Omental fat pad (tissue), 4 donors: ENCODE measurements around the gene SIAH2. TPM values are rescaled to one million over a fixed set of nuclear protein-coding genes. Genes with fewer than 3 reads are reported as not detected.
A peak's percentile ranks its signal among the peaks of the same experiment; 100 is the strongest.

ENCODE experiments used
- ATAC-seq: fragments of 150-250 bp; one replicate; pipeline ENCODE4 v1.9.1; 2016; ENCODE audit warnings: mild to moderate bottlenecking, moderate library complexity; ENCODE audit not compliant: low FRiP score
- DNase-seq: peaks from one replicate; pipeline ENCODE4 v3.0.0-alpha.2; 2019; ENCODE audit warnings: low spot score
- total RNA-seq, 4 donors: library from RNA; depleted of rRNA; stranded (reverse); fragments of >200 nt; gene quantifications; one replicate each; pipeline ENCODE4 v1.1.0, GENCODE V29; 2016
- TF ChIP-seq, protein P1 (sequence below), 3 donors: fragments of 450-650 bp; IDR thresholded peaks; one replicate each; pipeline ENCODE4 v1.5.1; 2016 to 2017; ENCODE audit warnings: antibody characterized with exemption in 3 of 3, mild to moderate bottlenecking in 3 of 3, moderate library complexity in 2 of 3

Gene SIAH2
- total RNA-seq, 4 donors from 2014 or later: 30.6 to 45.3 (median 32.1) TPM

DNA sequence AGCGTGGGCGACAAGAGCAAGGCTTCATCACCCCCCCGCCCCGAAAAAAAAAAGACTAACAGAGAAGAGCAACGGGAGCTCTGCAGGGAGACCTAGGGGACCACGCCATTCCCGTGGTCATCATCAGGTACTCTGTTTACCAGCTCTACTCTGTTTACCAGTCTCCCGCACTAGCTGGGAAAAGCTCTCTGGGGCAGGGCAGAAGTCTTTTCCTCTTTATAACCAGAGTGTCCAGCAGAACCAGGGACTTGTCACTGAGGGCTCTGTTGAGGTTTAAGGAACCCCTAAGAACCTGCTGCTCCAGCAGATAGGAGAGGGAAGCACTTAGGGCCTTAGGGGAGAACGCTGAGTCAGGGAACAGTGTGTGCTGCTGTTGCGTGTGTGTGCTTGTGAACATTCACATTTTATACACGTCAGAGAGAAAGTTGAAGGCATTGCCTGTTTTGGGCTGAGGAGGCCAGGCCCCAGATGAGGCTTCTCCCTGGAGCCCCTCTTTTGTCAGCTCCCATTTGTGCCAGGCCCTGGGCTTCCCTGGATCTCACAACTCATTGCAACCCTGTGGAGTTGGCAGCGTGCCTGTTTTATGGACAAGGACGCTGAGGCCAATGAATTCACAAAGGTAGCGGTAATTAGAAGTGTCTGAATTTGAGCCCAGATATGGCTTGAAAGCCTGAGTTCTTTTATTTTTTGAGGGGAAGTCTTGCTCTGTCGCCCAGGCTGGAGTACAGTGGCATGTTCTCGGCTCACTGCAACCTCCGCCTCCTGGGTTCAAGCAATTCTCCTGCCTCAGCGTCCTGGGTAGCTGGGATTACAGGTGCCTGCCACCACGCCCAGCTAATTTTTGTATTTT lies 35.1 kb downstream of the SIAH2 start:
- TF ChIP-seq, protein P1, sequence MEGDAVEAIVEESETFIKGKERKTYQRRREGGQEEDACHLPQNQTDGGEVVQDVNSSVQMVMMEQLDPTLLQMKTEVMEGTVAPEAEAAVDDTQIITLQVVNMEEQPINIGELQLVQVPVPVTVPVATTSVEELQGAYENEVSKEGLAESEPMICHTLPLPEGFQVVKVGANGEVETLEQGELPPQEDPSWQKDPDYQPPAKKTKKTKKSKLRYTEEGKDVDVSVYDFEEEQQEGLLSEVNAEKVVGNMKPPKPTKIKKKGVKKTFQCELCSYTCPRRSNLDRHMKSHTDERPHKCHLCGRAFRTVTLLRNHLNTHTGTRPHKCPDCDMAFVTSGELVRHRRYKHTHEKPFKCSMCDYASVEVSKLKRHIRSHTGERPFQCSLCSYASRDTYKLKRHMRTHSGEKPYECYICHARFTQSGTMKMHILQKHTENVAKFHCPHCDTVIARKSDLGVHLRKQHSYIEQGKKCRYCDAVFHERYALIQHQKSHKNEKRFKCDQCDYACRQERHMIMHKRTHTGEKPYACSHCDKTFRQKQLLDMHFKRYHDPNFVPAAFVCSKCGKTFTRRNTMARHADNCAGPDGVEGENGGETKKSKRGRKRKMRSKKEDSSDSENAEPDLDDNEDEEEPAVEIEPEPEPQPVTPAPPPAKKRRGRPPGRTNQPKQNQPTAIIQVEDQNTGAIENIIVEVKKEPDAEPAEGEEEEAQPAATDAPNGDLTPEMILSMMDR (IDR thresholded peaks at IDR 0.05): no peak
- ATAC-seq (no peak), DNase-seq (no peak)

DNA sequence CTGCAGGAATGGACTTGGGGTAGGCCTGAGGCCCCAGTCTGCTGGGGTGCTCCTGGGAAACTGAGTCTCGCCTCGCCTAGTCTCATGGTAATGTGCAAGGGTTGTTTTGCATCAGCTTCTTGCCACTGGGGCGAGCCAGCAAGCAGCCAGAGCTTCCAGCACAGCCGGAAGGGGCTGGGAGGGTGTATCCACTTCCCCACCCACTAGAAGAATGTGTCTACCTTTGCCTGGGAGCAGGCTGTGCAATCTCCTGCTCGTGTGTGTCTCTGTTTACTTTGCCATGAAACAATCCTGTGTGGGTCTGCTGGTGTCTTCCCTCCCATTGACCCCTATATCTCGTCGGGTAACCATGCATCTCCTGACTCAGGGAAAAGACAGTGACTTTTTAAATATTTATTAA lies 37.4 kb downstream of the SIAH2 start:
- DNase-seq (no peak), ATAC-seq (no peak)
- TF ChIP-seq, protein P1 (IDR thresholded peaks at IDR 0.05): no peak

DNA sequence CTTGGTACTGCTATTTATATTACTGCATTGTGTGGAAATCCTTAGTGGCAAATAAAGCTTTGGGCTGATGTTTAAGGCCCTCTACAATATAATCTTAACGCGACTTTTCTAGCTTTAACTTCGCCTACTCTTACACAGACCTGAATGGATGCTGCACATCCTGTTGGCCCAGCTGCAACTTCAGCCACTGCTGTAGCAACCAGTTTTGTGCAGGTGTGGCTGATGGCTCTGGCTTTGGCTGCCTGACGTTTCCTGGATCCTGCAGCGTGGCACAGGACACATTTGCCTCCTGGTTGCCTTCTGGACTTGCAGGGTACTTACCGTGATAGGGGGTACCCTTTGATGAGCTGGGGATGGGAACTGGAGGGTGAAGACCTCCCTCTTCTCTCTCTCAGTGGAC lies 39.0 kb downstream of the SIAH2 start:
- DNase-seq: no peak
- no peak for ATAC-seq
- TF ChIP-seq, protein P1 (IDR thresholded peaks at IDR 0.05): no peak

DNA sequence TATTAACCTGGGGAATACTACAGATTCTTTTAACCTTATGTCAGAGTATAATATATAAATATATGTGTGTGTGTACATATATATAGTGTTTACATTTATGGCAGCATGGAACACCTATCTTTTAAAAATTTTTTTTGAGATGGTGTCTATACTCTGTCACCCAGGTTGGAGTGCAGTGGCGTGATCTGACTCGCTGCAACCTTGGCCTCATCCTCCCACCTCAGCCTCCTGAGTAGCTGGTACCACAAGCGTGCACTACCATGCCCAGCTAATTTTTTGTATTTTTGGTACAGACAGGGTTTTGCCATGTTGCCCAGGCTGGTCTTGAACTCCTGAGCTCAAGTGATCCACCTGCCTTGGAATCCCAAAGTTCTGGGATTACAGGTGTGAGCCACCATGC lies 40.7 kb downstream of the SIAH2 start:
- TF ChIP-seq, protein P1 (IDR thresholded peaks at IDR 0.05): no peak
- ATAC-seq: no peak
- DNase-seq: no peak

DNA sequence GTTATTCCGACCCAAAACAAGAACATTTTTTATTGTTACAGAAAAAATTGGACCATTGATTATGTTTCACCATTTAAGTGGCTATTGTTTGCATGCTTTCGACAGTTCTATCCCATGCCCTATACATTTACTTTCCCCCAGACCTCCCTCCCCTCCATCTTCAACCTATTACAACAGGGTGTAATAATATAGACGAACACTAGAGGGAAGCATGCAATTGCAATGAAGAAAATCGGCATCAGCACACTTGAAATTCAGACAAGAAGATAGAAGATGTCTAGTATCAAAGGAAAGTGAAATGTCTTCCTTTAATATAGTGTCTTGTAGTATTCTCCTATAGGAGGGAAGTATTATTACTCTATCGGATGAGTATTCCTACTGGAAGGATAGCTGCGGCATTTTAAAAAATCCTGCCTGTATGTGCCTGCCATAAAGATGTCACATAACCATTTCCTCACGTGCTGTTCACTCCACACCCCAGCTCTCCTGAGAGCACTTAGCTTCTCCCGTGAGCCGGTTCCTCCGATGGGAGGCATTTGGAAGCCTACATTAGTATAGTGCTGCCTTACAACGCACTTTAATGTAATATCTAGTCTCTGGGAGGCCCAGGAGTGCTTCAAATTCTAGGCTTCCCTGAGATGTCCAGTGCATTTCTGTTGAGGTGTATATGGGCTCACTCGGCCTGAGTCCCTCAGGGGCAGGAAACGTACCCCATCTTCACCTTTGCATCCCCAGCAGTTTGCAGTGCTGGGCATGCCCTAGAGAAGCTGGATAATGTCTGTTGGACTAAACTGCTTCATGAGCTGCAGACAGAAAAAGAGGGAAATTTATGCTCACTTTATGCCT lies 41.5 kb downstream of the SIAH2 start:
- TF ChIP-seq, protein P1 (IDR thresholded peaks at IDR 0.05): peak in 2 of 3 donors; percentile 63 to 96
- DNase-seq (no peak), ATAC-seq (peak; percentile 75)

DNA sequence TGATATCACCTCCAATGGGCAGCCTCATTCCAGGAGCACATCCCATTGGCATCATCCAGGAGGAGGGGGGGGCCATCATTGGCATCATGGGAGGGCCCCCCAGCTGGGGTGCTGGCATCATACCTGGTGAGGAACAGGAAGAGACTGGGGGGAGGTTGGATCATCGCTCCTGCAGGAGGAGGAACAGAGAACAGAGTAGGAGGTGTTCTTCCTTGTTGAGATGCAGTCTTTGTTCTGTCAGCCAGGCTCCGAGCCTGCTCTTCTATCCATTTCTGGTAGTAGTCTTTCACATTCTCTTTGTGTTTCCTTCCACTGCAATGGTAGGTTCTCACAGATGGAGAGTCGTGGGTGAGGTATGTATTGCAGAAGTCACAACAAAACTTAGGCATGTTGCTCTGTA lies 42.5 kb downstream of the SIAH2 start:
- ATAC-seq: no peak
- TF ChIP-seq, protein P1 (IDR thresholded peaks at IDR 0.05): no peak
- no peak for DNase-seq
